ENCODE measurements around the gene PTPRM.

DNA sequence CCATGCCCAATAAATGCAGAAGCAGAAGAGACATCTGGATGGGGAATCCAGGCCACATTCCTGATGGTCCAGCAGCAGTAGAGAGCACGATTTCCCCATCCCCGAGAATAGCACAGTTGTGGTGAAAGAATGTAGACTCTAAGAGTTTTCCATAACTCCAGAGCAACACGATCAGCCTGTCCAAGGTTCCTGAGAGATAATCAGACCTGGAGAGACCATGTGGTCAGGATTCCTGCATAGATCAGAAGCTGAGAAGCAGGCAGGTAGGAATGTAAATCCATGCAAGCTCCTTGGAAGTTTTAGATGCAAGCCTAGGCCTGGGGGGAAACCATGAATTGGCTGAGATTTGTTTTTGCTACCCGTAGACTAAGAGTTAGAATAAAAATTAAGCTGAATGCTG, 34.2 kb upstream of the PTPRM start:
- TF ChIP-seq, protein P1, sequence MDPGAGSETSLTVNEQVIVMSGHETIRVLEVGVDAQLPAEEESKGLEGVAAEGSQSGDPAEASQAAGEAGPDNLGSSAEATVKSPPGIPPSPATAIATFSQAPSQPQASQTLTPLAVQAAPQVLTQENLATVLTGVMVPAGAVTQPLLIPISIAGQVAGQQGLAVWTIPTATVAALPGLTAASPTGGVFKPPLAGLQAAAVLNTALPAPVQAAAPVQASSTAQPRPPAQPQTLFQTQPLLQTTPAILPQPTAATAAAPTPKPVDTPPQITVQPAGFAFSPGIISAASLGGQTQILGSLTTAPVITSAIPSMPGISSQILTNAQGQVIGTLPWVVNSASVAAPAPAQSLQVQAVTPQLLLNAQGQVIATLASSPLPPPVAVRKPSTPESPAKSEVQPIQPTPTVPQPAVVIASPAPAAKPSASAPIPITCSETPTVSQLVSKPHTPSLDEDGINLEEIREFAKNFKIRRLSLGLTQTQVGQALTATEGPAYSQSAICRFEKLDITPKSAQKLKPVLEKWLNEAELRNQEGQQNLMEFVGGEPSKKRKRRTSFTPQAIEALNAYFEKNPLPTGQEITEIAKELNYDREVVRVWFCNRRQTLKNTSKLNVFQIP (CRISPR knock-in tag; IDR thresholded peaks at IDR 0.05; ENCODE audit: borderline replicate concordance, low read depth), result no peak
- TF ChIP-seq, protein P2, sequence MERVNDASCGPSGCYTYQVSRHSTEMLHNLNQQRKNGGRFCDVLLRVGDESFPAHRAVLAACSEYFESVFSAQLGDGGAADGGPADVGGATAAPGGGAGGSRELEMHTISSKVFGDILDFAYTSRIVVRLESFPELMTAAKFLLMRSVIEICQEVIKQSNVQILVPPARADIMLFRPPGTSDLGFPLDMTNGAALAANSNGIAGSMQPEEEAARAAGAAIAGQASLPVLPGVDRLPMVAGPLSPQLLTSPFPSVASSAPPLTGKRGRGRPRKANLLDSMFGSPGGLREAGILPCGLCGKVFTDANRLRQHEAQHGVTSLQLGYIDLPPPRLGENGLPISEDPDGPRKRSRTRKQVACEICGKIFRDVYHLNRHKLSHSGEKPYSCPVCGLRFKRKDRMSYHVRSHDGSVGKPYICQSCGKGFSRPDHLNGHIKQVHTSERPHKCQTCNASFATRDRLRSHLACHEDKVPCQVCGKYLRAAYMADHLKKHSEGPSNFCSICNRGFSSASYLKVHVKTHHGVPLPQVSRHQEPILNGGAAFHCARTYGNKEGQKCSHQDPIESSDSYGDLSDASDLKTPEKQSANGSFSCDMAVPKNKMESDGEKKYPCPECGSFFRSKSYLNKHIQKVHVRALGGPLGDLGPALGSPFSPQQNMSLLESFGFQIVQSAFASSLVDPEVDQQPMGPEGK (CRISPR knock-in tag; IDR thresholded peaks at IDR 0.05; ENCODE audit: borderline replicate concordance), result no peak
- TF ChIP-seq ZNF8 (CRISPR knock-in tag; IDR thresholded peaks at IDR 0.05) (no peak), PPARA (CRISPR knock-in tag; IDR thresholded peaks at IDR 0.05; ENCODE audit: borderline replicate concordance) (no peak), RARB (CRISPR knock-in tag; IDR thresholded peaks at IDR 0.05) (no peak), ZNF565 (CRISPR knock-in tag; conservative IDR thresholded peaks at IDR 0.05; ENCODE audit: low read depth) (no peak)
- TF ChIP-seq, protein P3, sequence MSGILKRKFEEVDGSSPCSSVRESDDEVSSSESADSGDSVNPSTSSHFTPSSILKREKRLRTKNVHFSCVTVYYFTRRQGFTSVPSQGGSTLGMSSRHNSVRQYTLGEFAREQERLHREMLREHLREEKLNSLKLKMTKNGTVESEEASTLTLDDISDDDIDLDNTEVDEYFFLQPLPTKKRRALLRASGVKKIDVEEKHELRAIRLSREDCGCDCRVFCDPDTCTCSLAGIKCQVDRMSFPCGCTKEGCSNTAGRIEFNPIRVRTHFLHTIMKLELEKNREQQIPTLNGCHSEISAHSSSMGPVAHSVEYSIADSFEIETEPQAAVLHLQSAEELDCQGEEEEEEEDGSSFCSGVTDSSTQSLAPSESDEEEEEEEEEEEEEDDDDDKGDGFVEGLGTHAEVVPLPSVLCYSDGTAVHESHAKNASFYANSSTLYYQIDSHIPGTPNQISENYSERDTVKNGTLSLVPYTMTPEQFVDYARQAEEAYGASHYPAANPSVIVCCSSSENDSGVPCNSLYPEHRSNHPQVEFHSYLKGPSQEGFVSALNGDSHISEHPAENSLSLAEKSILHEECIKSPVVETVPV (CRISPR knock-in tag; IDR thresholded peaks at IDR 0.05), result no peak

All from SK-N-SH treated with all-trans-retinoic acid at 6 μM for 48 hours (cell line).